Left lung (tissue), 10 donors: Measurements from ENCODE around the gene ARL6IP4. TPM values are rescaled to one million over a fixed set of nuclear protein-coding genes. Genes with fewer than 3 reads are reported as not detected.

Experiments
- ATAC-seq: fragments of 200-7000 bp; cut with Tn5 transposase; one replicate; pipeline ENCODE4 v1.9.1; 2020; ENCODE audit warnings: moderate library complexity
- DNase-seq, 4 donors: peaks; one replicate each; pipeline ENCODE4 v3.0.0-alpha.2; 2013 to 2020
- H3K27ac ChIP-seq, 2 donors: fragments of 200-600 bp; sonication (generic) in 1 of 2; one replicate each; pipeline versions ENCODE4 v1.5.0 to v1.8.0; 2020 to 2021
- H3K27me3 ChIP-seq, 2 donors: fragments of 200-600 bp; sonication (generic) in 1 of 2; one replicate each; pipeline versions ENCODE4 v1.5.0 to v1.8.0; 2020 to 2021
- H3K36me3 ChIP-seq, 2 donors: fragments of 200-600 bp; sonication (generic) in 1 of 2; one replicate each; pipeline versions ENCODE4 v1.5.0 to v1.8.0; 2020 to 2021
- H3K4me1 ChIP-seq, 2 donors: fragments of 200-600 bp; one replicate each; pipeline ENCODE4 v1.8.0; 2021
- H3K4me3 ChIP-seq, 2 donors: fragments of 200-600 bp; sonication (generic) in 1 of 2; one replicate each; pipeline versions ENCODE4 v1.5.0 to v1.8.0; 2020 to 2021; ENCODE audit warnings: mild to moderate bottlenecking in 1 of 2
- H3K9me3 ChIP-seq, 2 donors: fragments of 200-600 bp; sonication (generic) in 1 of 2; one replicate each; pipeline versions ENCODE4 v1.5.0 to v1.8.0; 2020 to 2021
- intact Hi-C, 2 donors: fragments of 100-400 bp; cut with DNase I; formaldehyde crosslinking; loops; one replicate each; pipeline versions ENCODE4 v1.11.2 to v1.14.2; 2022
- polyA plus RNA-seq, 6 donors: library from polyadenylated mRNA; unstranded; fragments of 120-200 nt; gene quantifications; one replicate each; pipeline ENCODE4 v1.2.1, GENCODE V29; 2013; ENCODE audit not compliant: insufficient read length in 6 of 6
- total RNA-seq, 2 donors: library from RNA; stranded (reverse); fragmentation: NEBNext Ultra II Directional; extraction: Animal tissue kit (Norgen Biotek cat#: 25700); gene quantifications; one replicate each; pipeline ENCODE4 v1.2.1, GENCODE V29; 2021
- TF ChIP-seq, protein P1 (sequence below), 2 donors: fragments of 200-600 bp; sonication (generic) in 1 of 2; IDR thresholded peaks; one replicate each; pipeline versions ENCODE4 v1.5.0 to v1.8.0; 2021; ENCODE audit warnings: antibody characterized with exemption in 2 of 2
- donor health status: DM: no; HTN: yes; CAD: no.
- donor health status: DM: no; HTN: no; CAD: no.

The ARL6IP4 gene
- total and polyA plus RNA-seq, 8 donors, result 122 to 198 (median 158) TPM

DNA sequence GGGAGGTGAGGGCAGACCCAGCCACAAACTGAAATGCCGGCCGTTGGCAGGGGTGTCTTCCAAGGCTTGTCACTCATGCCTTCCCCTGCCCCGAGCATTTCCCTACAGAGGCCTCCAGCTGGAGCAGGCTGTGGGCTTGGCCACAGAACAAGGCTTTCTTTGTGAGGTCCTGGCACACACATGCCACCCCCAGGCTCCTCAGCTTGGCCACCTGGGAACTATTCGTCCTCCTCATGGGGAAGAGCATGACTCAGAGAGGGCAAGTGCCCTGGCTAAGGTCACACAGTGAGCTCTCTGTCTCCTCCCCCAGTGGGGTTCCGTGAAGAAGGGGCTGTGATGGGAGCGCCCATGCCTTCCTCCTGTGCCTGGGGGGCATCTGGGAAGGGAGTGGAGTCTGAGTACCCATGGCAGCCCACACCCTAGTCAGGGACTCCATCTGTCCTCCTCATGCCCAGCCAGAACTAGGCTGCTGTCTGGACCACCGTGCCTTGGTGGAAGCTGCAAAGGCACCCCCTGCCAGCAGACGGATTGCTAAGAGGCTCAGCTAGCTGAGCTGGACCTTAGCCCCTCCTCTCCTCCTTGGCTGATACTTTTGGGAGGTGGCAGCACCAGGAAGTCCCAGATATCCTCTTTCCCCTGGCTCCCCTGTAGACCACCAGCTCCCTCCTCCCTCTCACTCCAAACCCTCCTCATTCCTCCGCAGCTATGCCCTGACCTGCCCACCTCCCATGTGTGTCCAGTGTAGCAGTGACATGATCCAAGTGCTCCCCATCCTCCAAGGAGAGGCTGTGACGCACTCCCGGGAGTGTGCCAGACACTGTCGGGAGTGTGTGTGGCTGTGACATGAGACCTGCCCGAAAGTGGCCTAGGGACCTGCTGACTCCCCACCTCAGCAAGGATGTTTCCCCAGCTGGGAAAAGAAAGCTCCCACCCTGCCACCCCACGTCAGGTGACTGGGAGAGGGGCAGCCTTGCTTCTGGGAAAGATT lies 35.6 kb upstream of the ARL6IP4 start:
- no peak overlapping the region for H3K4me3 ChIP-seq
- H3K36me3 ChIP-seq, result no peaks in the 10 kb centered on the region
- no peak for ATAC-seq
- intact Hi-C loops, result no loop called here
- H3K9me3 ChIP-seq, result no peaks in the 10 kb centered on the region
- DNase-seq, result no peak
- H3K4me1 ChIP-seq, result peaks cover 0 to 67% of the 10 kb centered on the region in 2 donors
- H3K27me3 ChIP-seq, result no peaks in the 10 kb centered on the region
- TF ChIP-seq, protein P1, sequence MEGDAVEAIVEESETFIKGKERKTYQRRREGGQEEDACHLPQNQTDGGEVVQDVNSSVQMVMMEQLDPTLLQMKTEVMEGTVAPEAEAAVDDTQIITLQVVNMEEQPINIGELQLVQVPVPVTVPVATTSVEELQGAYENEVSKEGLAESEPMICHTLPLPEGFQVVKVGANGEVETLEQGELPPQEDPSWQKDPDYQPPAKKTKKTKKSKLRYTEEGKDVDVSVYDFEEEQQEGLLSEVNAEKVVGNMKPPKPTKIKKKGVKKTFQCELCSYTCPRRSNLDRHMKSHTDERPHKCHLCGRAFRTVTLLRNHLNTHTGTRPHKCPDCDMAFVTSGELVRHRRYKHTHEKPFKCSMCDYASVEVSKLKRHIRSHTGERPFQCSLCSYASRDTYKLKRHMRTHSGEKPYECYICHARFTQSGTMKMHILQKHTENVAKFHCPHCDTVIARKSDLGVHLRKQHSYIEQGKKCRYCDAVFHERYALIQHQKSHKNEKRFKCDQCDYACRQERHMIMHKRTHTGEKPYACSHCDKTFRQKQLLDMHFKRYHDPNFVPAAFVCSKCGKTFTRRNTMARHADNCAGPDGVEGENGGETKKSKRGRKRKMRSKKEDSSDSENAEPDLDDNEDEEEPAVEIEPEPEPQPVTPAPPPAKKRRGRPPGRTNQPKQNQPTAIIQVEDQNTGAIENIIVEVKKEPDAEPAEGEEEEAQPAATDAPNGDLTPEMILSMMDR (IDR thresholded peaks at IDR 0.05), result no peak
- H3K27ac ChIP-seq, result peak overlapping the region in 1 of 2 donors; percentile 18

DNA sequence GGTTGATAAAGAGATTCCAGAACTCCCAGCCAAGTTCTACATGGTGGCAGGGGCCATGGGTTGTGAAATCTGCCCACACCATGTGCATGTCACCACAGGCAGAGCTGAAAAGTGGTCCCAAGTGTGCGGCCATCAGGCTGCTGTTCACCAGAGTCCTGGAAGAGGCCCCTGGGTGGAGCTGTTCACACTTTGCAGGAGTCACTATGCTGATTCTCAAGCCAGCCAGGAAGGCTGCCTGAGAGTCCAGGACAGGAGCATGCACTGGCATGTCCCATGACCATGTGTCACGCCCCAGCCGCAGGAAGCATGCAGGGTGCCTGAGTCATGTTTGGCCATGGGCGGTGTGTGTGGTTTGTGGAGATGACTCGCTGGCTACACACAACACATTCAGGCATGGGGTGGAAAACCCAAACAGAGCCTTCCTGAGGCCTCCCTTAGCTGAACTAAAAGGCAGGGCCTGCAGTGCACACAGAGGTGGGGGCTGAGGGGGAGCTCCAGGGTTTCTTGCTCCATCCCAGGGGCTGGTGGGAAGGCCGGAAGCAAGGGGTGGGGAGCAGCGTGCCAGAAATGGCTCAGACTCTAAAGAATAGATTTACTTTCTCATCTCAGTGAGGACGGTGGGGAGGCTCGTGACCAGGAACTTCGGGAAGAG lies 33.7 kb upstream of the ARL6IP4 start:
- no peaks in the 10 kb centered on the region for H3K27me3 ChIP-seq
- peaks cover 0 to 60% of the 10 kb centered on the region in 2 donors for H3K4me1 ChIP-seq
- ATAC-seq (peak; percentile 87), DNase-seq (peak in 2 of 4 donors; percentile 94)
- no peaks in the 10 kb centered on the region for H3K9me3 ChIP-seq
- peak overlapping the region; percentile 56 to 80 for H3K27ac ChIP-seq
- TF ChIP-seq, protein P1 (IDR thresholded peaks at IDR 0.05), result peak in 1 of 2 donors; percentile 36
- intact Hi-C loops, result no loop called here
- H3K36me3 ChIP-seq, result no peaks in the 10 kb centered on the region
- no peak overlapping the region for H3K4me3 ChIP-seq

DNA sequence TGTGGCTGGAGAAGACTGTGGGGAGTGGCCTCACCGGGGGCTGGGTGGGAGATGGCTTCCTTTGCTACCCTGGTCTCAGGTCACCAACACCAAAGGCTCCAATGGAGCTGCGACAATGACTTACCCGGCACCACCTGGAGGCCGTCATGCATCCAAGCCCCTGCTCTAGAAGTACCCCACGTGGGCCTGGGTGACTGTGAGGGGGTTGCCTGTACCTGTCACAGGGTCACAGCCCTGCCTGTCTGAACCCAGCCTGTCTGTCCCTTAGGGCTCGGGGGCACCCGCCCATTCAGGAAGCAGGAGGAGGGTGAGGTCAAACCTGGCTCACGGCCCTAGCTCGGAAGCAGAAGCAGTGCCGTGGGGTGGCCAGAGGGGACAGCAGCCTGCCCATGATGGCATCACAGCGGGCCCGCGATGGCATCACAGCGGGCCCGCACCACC lies 33.1 kb upstream of the ARL6IP4 start:
- no peaks in the 10 kb centered on the region for H3K36me3 ChIP-seq
- DNase-seq (peak in 2 of 4 donors; percentile 67 to 82), ATAC-seq (peak; percentile 17)
- intact Hi-C loops, result no loop called here
- H3K4me1 ChIP-seq, result peaks cover 0 to 54% of the 10 kb centered on the region in 2 donors
- TF ChIP-seq, protein P1 (IDR thresholded peaks at IDR 0.05), result no peak
- H3K4me3 ChIP-seq, result no peak overlapping the region
- no peaks in the 10 kb centered on the region for H3K9me3 ChIP-seq
- H3K27me3 ChIP-seq, result no peaks in the 10 kb centered on the region
- H3K27ac ChIP-seq, result peak overlapping the region; percentile 56 to 80

DNA sequence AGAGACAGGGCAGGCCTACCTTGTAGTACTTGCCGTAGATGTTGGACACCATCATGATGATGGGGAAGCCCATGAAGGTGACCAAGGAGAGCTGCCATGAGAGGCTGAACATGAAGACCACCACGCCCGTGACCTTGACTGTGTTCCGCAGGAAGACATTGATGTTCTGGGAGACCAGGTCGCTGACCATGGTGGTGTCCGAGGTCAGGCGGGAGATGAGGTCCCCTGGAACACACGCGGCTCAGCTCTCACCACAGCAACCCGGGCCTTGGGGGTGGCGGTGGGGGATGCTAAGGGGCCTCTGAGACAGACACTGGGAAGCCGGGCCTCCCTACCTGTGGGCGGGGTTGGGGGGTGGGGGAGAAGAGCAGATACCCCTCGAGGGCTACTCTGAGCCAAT lies 31.9 kb upstream of the ARL6IP4 start:
- intact Hi-C loops, result no loop called here
- Histone ChIP-seq H3K9me3 (no peaks in the 10 kb centered on the region), H3K27me3 (no peaks in the 10 kb centered on the region), H3K4me3 (no peak overlapping the region), H3K36me3 (no peaks in the 10 kb centered on the region), H3K27ac (no peak overlapping the region), H3K4me1 (peaks cover 0 to 43% of the 10 kb centered on the region in 2 donors)
- DNase-seq (peak in 1 of 4 donors; percentile 39), ATAC-seq (no peak)
- TF ChIP-seq, protein P1 (IDR thresholded peaks at IDR 0.05), result no peak

DNA sequence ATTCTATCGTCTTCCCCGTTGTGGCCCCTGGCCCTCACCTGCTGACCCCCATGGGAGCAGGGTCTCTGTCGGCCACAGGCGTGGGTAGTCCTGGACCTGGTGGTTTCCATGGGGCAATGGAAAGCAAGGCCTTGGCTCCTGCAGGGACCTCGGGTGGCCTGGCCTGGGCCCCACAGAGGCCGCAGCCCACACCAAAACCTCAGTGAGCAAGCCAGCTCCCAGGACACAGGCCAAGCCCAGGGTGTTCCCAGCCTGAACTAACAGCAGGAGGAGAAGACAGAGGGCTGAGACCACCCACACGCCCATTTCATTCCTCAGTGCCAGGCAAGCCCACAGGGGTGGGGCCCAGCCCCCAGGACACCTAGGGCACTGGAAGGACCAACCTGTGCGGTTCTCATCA lies 31.1 kb upstream of the ARL6IP4 start:
- Histone ChIP-seq H3K4me3 (no peak overlapping the region), H3K36me3 (no peaks in the 10 kb centered on the region), H3K4me1 (peaks cover 0 to 35% of the 10 kb centered on the region in 2 donors), H3K27ac (no peak overlapping the region), H3K9me3 (no peaks in the 10 kb centered on the region), H3K27me3 (no peaks in the 10 kb centered on the region)
- ATAC-seq, result no peak
- TF ChIP-seq, protein P1 (IDR thresholded peaks at IDR 0.05), result no peak
- DNase-seq, result peak in 1 of 4 donors; percentile 59
- intact Hi-C loops, result no loop called here
